ENCODE data around the gene PCGF5.
A peak's percentile ranks its signal among the peaks of the same experiment; 100 is the strongest.
"Not testable (repeated sequence)": the region's sequence is repeated elsewhere in the genome, so short reads cannot be mapped to it uniquely, and the experiment has no call there.

Gene PCGF5

DNA sequence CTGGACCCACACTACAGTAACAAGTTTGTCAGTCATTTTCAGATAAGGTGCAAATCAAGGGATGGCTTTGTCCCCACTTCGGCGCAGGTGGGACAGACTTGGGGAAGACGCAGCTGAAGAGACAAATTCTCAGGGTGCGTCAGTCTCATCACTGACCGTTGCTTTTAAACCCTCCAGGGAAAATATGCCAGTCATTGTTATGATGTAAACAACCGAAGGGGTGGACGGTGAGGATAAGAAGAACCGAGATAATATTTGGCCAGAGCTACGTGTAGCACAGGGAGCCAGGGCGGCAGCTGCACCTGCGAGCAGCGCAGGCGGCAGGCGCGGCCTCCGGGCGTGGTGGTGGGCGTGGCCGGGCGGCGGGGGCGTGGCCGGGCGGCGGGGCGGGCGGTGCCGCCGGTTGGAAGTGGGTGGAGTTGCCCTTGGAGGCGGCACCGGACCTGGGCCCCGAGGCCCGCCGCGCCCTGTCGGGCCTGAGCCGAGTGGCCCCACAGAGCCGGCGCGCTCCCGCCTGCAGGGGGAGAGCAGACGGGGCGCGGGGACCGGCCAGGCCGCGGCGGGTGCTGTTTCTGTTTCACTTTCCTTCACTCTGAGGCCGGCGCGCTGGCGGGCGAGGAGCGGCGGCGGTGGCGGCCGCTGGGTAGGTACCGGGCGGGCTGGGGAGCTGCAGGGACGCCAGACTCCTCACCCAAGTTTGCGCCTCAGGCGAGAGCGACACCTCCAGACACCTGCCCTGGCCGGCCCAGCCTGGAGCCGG lies at the start of gene PCGF5:
TSS of gene PCGF5 (plus strand) at position 470 of the 760 bp plus-strand sequence. CDS start 2,209 bp downstream, outside the sequence.
- H3K4me3 ChIP-seq (ENCODE audit: low read depth, low read length): peak within 1 kb of the TSS; percentile 61

DNA sequence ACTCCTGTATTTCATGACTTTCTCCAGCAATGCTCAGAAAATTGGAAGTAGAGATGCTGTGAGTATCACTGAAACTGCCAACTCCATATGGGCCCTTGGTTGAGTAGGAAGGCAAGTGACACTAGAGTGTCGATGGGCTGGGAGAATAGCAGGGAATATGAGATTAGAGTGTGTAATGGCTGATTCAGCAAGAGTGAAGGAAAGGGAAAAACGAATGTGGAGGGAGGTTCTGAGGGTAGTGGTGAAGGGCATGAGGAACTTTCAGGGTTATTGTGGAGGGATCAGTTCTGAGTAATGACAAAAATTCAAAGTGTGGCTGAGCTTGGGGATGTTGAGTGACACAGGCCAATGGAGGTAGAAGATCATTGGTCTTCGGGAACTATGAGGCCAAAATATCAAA lies 49.0 kb upstream of the PCGF5 start:
- no peak overlapping the region for H3K4me3 ChIP-seq (ENCODE audit: low read depth, low read length)

DNA sequence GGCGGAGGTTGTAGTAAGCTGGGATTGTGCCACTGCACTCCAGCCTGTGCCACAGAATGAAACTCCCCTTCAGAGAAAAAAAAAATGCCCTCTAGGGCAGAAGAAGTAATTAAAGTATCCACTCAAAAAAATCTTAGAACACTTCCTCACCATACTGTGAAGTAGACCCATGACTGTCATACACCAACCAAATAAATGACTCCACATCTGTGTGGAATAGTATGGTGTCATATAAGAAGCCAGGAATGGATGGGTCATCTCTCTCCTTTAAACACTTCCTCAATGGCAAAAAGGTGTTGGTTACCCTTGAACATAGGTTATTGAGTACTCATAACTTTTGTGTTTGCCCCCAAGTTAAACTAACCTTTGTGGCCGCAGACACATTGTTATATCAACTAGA lies 48.1 kb upstream of the PCGF5 start:
- no peak overlapping the region for H3K4me3 ChIP-seq (ENCODE audit: low read depth, low read length)

DNA sequence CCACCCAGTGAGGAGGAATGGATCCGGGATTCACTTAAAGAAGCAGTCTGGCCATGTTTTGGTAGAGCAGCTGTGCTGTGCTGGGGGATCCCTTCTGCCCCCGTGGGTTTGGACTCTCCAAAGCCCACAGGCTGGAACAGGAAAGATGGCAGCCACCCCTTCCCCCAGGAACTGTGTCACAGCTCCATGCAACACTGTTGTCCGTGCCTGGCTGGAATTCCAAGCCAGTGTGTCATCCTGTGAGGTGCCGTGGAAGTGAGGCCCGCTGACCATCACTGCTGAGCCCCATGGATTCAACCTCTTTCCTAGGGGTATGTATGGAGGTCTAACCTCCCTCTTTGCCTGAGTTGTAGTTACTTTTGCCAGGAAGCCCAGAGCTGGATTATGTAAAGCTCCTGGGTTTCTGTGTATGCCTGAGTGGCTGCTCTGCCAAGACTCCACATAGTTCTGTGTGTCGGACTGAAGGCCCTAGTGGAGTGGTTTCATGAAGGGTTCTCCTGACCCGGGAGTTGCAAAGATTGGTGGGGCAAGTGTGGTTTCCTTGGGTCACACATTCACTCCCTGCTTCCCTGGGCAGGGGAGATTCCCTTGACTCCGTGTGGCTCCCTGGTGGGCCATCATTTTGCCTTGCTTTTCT lies 35.1 kb upstream of the PCGF5 start:
- H3K4me3 ChIP-seq (ENCODE audit: low read depth, low read length): no peak overlapping the region

DNA sequence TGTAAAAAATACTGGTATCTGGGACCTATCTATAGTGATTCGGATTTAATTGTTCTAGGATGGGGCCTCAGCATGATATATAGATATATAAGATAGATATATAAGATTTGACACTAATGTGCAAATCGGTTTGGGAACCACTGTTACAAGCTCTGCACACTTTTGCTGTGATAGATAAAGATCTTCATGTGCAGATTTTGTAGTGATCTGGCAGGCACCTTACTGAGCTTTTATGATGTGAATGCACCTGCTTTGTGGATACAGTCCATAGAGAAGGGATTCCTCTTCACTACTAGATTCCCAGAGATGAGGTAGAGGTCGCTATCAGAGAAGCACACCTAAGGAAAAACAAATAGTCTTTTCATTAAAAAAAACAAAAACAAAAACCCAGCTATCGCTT lies 33.3 kb upstream of the PCGF5 start:
- H3K4me3 ChIP-seq (ENCODE audit: low read depth, low read length): no peak overlapping the region

DNA sequence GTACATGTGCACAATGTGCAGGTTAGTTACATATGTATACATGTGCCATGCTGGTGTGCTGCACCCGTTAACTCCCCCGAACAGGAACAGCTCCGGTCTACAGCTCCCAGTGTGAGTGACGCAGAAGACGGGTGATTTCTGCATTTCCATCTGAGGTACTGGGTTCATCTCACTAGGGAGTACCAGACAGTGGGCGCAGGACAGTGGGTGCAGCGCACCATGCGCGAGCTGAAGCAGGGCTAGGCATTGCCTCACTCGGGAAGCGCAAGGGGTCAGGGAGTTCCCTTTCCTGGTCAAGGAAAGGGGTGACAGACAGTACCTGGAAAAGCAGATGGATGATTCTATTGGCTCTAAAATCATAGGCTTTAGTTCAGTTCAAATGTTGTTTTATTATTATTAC lies 32.5 kb upstream of the PCGF5 start:
- H3K4me3 ChIP-seq (ENCODE audit: low read depth, low read length): not testable (repeated sequence)

DNA sequence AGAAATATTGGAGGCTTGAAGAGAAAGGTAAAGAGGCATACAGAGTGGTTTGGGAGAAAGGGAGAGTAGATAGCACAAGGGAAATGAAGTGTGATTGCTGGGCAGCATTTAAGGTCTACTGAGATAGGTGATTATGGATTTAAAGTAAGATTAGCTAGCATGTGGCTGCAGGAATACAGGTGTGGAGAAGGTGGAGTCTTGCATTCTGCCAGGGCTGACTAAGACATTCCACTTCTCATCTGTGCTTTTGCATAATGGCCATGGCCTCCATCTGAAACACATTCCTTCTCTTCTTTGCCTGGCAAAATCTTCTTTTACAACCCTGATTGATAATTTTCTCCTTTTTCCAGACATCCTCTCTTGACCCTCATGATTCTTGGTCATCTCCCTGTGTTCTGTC lies 31.6 kb upstream of the PCGF5 start:
- no peak overlapping the region for H3K4me3 ChIP-seq (ENCODE audit: low read depth, low read length)

DNA sequence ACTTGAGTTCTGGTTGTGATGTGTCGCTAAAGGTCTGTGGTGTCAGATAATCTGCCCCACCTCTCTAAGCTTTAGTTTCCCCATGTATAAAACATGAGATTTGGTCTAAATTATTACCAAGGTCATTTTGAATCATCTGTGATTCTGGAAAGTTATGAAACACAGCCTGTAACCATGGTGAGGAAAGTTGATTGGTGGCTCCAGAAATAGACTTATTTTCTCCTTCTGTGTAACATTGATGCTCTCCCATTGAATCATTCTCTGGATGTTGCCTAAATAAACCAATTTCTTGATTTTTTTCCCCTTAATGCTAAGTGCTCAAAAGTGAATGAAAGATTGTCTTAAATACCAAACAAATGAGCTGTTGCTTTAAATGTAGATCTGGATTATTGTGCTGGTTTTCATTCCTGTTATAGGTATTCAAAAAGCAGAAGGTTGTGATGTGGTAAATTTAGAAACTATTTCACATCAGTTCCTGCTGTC lies 30.0 kb upstream of the PCGF5 start:
- H3K4me3 ChIP-seq (ENCODE audit: low read depth, low read length): no peak overlapping the region

DNA sequence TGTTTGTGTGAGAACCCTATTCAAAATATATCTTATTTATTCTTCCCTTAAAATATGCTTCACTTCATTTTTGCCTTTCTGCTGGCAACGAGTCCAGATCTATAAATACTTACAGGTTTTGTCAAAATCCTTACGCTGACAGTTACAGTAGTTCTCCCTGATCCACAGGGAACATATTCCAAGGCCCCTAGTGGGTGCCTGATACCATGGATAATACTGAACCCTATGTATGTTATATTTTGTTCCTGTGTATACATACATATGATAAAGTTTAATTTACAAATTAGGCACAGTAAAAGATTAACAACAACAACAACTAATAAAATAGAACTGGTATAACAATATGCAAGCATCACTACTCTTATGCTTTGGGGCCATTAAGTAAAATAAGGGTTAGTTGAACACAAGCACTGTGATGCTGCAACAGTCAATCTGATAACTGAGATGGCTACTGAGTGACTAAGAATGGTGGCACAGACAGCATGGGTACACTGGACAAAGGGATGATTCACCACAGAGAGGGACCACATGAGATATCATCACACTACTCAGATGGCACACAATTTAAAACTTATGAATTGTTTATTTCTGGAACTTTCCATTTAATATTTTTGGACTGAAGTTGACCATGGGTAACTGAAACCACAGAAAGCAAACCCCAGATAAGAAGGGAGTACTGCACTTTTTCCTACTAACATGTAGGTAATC lies 29.4 kb upstream of the PCGF5 start:
- no peak overlapping the region for H3K4me3 ChIP-seq (ENCODE audit: low read depth, low read length)

DNA sequence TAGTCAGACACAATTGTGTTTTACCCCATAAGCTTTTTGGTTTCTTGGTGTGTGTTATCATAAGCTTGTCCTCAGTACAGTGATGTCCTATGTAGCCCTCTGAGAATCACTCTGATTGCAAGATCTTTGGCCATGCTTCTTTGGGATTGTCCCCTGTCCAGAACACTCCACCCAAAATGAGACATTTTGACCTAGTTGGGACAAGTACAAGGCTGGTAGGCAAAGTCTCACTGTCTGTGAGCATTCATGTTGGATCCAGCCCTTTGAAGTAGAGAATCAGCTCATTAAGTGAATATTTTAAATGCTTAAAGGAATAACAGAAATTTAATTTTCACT lies 28.9 kb upstream of the PCGF5 start:
- no peak overlapping the region for H3K4me3 ChIP-seq (ENCODE audit: low read depth, low read length)

DNA sequence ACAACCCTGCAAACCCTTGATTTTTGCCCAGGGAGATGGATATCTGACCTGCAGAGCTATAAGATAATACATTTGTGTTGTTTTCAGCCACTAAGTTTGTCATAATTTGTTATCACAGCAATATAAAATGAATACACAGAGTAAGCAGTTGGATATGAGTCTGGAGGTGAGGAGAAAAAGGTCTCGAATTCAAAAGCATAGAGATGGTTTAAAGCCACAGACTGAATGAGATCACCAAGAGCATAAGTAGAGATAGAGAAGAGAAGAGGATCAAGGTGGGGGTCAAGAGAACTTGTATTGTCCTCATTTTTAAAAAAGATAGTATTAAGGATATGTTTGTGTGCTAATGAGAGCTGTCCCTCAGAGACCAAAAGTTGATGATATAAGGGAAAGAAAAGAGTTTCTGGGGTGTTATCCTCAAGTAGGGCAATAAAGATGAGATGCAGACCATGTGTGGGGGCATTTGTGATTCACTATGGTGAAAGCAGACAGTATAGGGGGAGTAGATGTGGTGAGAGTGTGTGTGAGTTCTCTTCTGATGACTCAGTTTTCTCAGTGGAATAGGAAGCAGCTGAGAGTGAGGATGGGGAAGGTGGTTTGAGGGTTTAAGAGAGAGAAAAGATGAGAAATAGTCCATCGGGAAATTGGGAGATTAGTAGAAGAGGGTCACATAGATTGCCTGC lies 25.8 kb upstream of the PCGF5 start:
- no peak overlapping the region for H3K4me3 ChIP-seq (ENCODE audit: low read depth, low read length)

DNA sequence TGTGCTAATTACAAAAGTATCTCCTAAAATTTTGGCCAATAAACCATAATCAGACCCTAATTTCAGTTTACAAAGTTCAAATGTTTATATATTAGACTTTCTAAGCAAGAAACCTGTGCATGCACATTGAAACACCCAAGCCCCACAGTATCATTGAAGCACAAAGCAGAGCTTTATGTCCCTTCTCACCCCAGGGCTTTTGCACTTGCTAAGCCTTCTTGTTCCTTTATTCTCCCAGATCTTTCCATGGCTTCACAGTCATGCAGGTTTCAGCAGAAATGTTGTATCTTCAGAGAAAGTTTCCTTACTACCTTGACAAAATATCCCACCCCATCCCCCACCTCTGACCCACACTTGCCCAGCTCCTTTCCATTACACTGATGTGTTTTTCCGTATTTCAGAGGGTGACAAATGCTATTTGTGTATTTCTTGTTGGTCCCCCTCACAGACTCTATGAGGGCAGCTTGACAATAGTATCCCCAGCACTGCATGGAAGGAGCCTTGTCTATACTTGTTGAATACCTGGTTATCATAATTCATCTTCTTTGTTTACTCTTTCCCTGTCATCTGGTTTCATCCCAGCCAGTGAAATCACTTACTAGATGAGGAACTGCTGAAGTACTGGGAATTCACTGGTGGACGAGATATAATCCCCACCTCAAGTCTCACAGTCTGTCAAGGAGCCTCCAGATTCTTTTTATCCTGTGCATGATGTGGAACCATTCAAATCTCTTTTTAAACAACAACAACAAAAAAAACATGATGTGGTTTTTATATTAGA lies 24.0 kb upstream of the PCGF5 start:
- H3K4me3 ChIP-seq (ENCODE audit: low read depth, low read length): no peak overlapping the region

DNA sequence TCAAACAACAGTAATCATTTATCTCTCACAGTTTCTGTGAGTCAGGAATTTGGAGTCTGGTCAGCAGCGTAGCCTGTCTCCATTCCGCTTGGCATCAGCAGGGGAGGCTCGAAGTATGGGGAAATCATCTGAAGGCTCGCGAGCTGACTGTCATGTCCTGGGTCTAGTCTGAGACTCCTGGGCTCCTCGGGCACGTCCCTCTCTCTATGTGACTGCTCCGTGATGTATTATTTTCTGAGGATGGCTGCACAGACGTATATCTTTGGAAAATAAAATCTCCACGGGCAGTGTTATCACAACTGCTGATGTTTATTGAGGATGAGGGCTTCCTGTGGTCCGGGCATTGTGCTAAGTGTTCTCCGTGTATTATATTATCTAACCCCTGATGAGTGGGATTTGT lies 23.3 kb upstream of the PCGF5 start:
- H3K4me3 ChIP-seq (ENCODE audit: low read depth, low read length): no peak overlapping the region

DNA sequence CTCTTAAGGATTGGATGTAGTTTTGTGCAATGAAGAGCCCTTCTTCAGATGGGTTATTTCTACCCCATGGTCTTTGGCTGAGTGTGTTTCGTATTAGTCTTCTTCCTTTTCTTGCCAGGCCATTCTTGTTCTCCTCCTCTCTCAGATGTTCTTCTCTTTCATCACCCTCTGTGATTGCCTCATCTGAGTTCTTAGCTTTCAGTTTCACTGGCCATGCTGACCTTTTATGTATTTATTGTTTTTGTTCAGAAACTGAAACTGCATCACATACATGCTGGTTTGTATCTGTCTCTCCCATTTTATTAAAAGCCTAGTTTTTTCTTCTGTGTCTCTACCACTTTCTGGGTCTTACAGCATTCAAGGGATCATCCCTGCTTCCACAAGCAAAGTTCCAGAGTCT lies 21.7 kb upstream of the PCGF5 start:
- H3K4me3 ChIP-seq (ENCODE audit: low read depth, low read length): no peak overlapping the region

DNA sequence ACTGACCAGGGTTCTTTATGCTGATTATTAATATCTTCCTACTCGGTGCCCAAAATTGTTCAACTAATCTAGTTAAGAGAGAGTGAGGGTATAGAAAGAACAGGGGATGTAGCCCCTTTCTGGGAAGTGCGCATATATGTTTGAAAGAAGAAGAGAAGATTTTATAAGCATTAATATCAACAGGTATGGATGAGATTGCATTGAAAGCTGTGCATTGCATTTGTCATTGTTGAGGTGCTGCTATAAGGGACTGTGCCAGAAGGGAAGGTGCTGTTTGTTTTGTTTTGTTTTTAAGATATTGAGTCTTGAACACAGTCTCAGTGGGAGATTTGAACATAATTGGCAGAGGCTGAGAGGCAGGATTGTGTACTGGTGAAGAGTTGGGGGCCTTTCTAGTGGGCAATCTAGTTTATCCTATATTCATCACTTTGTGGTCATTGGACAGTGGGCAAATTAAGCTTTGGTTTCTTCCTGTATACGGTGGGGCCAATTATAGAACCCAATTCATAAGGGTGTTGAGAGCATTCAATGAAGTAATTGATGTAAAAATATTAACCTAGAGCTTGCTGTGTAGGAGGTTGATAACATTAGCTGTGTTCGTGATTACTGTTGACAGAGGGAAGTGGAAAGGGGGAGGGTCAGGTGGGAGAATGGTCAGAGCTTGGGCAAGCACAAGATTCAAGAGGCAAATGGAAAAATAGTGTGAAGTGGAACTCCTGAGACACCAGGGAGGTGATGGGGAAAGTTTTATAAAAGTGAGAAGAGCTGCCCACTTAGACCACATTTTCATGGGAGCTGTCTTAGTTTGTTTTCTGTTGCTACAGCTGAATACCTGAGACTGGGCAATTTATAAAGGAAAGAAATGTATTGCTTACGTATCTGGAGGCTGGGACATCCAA lies 19.9 kb upstream of the PCGF5 start:
- H3K4me3 ChIP-seq (ENCODE audit: low read depth, low read length): no peak overlapping the region

DNA sequence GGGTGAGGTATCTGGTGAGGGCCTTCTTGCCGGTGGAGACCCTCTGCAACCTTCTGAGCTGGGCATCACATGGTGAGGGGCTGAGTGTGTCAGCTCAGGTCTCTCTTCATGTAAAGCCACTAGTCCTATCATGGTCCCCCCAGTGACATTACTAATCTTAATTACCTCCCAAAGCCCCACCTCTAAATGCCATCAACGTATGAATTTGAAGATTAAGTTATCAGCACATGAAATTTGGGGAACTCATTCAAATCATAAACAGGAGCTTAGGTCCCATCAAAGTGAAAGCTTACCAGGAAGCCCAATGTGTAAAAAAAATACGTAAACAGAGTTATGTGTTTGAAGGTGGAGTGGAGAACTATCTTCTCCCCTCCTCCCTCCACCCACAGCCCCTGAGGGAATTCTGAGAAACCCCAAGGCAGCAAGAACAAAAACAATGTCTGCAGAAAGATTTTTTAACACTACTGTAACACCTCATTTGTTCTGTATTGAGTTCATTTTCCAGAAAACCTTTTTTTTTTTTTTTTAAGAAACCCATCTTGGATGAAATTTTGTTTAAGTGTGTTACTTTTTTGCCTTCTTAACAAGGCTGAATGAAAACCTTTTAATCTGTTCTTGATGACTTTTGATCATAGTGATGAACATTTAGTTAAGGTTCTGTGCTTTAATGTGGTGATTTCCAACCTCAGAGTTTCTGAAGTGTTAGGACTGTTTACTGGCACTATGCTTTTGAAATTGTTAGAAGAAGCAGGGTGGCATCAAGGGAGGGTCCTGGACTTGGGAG lies 19.1 kb upstream of the PCGF5 start:
- H3K4me3 ChIP-seq (ENCODE audit: low read depth, low read length): no peak overlapping the region

DNA sequence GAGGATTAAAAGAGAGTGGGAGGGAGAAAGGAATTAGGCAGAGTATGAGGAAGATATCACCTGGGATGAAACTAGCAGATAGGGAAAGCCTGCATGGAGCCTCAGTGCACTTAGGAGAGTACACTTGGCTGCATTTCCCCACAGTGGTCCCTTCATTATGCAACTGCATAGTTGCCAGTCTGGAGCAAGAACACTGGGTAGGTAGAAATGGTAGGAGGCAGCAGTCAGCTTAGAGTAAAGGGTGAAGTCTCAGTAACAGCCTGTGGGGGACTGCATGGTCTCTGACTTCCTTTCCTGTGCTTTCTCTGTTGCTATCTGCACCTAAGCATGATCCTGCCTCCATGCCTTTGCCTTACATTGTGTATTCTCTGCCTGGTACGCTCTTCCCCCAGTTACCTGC lies 14.0 kb upstream of the PCGF5 start:
- no peak overlapping the region for H3K4me3 ChIP-seq (ENCODE audit: low read depth, low read length)

DNA sequence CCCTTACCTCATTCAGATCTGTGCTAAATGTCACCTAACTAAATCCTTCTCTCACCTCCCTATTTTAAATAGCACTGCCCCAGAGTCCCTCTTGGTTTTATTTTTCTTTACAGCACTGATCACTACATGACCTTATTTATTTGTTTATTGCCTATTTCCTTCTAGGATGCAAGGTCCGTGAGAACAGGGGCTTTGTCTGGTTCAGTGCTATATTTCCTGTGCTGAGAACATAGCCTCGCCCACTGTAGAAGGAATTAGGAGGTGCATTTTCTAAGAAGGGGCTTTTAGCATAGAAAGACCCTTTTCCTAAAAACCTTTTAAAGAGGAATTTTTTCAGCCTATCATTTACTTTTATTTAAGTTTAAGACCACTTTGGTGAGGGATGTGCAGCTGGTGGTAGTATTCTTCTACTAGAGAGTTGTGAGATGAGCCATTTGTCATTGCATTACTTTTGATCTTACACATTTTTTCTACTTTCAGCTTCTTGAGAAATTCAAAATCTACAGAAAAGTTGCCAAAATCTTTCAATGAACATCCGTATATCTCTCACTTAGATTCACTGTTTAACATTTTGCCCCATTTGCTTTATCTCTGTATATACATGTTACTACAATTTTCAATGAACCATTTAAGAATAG lies 13.5 kb upstream of the PCGF5 start:
- no peak overlapping the region for H3K4me3 ChIP-seq (ENCODE audit: low read depth, low read length)

DNA sequence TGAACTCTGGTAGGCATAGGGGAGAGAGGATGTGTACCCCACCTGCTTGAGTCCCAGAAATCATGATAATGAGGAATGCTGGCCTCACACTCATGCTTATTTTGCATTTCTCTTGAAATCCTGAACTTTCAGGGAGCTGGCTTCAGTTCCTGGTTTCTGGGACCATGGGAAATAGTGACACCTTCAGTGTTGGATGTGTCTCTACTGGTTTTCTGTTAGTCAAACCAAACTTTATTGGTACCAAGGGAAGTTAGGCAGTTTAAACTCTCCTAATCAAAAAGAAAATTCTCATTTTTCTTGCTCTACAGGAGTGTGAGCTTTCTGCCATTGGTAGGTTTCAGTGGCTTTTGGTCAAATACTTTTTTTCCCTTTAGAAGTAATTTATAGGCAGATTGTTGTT lies 11.8 kb upstream of the PCGF5 start:
- H3K4me3 ChIP-seq (ENCODE audit: low read depth, low read length): no peak overlapping the region
